DMS 273 (cell line): ENCODE measurements around the gene SP6.

Experiments
- DNase-seq: peaks from one replicate; lab custom pipeline; 2025; ENCODE audit not compliant: unreplicated experiment; lab: John Stamatoyannopoulos, UW

Gene SP6

GRCh38 chr17:47838636-47839035 lies 12.3 kb downstream of the SP6 start:
- DNase-seq = no peak

- no peak for DNase-seq
Observed at GRCh38 chr17:47837401-47838039, 13.4 kb downstream of the SP6 start.

- DNase-seq = no peak
Observed at GRCh38 chr17:47836601-47837000, 14.4 kb downstream of the SP6 start.

- no peak for DNase-seq
Observed at GRCh38 chr17:47834756-47835155, 16.2 kb downstream of the SP6 start.

- no peak for DNase-seq
Observed at GRCh38 chr17:47831934-47832327, 19.0 kb downstream of the SP6 start.

GRCh38 chr17:47831003-47831933 lies 19.7 kb downstream of the SP6 start, which contains the start of the genes LRRC46 and MRPL10:
LRRC46 (plus strand) TSS chr17:47831670; CDS start chr17:47831990, 320 bp downstream.
MRPL10 (minus strand) TSS chr17:47831541; CDS start chr17:47831511, 30 bp downstream.
- DNase-seq = peak; percentile 97

- no peak for DNase-seq
Observed at GRCh38 chr17:47830396-47831002, 20.5 kb downstream of the SP6 start.

GRCh38 chr17:47829870-47830269 lies 21.1 kb downstream of the SP6 start:
- no peak for DNase-seq

GRCh38 chr17:47823519-47823918 lies 27.4 kb downstream of the SP6 start:
- DNase-seq = no peak

GRCh38 chr17:47822785-47823184 lies 28.2 kb downstream of the SP6 start:
- no peak for DNase-seq

GRCh38 chr17:47821424-47822391 lies 29.3 kb downstream of the SP6 start, which contains the start of gene OSBPL7:
OSBPL7 (minus strand) TSS chr17:47821794; CDS start chr17:47820278, 1,516 bp downstream.
- DNase-seq = peak; percentile 89

- no peak for DNase-seq
Observed at GRCh38 chr17:47821031-47821423, 29.9 kb downstream of the SP6 start.

- no peak for DNase-seq
Observed at GRCh38 chr17:47820033-47820789, 30.8 kb downstream of the SP6 start.

- no peak for DNase-seq
Observed at GRCh38 chr17:47819475-47819874, 31.5 kb downstream of the SP6 start.

- DNase-seq = no peak
Observed at GRCh38 chr17:47818002-47818695, 32.8 kb downstream of the SP6 start.

GRCh38 chr17:47816947-47817346 lies 34.0 kb downstream of the SP6 start:
- no peak for DNase-seq

GRCh38 chr17:47816111-47816735 lies 34.7 kb downstream of the SP6 start:
- no peak for DNase-seq

- DNase-seq = no peak
Observed at GRCh38 chr17:47815106-47815918, 35.7 kb downstream of the SP6 start.
